OCI-LY7 (cell line): Measurements from ENCODE around the gene ELP4.

Experiments used
- CTCF ChIP-seq: fragments of 200-600 bp; sonication (generic); conservative IDR thresholded peaks from 2 replicates; pipeline ENCODE4 v1.5.1; 2014; ENCODE audit warnings: mild to moderate bottlenecking, antibody characterized with exemption, low read length, moderate library complexity, mixed read lengths
- EZH2phosphoT487 ChIP-seq: fragments of 200-600 bp; sonication (generic); IDR thresholded peaks from 2 replicates; pipeline ENCODE4 v1.6.1; 2018; ENCODE audit warnings: low read depth, borderline replicate concordance, mild to moderate bottlenecking, mixed run types, antibody characterized with exemption, low read length, moderate library complexity, mixed read lengths

GRCh38 chr11:31521497-31522150, 12.1 kb downstream of the ELP4 start:
- TF ChIP-seq CTCF = no peak
- TF ChIP-seq EZH2phosphoT487 = no peak
